GM06990 (cell line): ENCODE results near the gene FN1.

Source experiments
- DNase-seq: peaks from one replicate; pipeline ENCODE4 v3.0.0-alpha.2; 2011; ENCODE audit not compliant: insufficient read length; ENCODE audit errors: extremely low read depth
- H3K27me3 ChIP-seq: replicated peaks from 2 replicates; pipeline ENCODE4 v1.6.0; 2011; ENCODE audit warnings: low read length; ENCODE audit not compliant: control insufficient read depth, insufficient read depth
- H3K36me3 ChIP-seq: 2 replicates; pipeline ENCODE4 v1.5.1; 2011; ENCODE audit warnings: low read length; ENCODE audit not compliant: control insufficient read depth, insufficient read depth
- H3K4me3 ChIP-seq: replicated peaks from 2 replicates; pipeline ENCODE4 v1.5.1; 2011; ENCODE audit warnings: low read depth, mild to moderate bottlenecking, control low read depth, low read length
- TF ChIP-seq, protein P1 (sequence below): IDR thresholded peaks from 2 replicates; pipeline ENCODE4 v1.5.1; 2011; ENCODE audit warnings: low read length, control low read depth, mild to moderate bottlenecking, inconsistent platforms; ENCODE audit not compliant: insufficient read depth, poor library complexity, severe bottlenecking

Gene FN1

DNA sequence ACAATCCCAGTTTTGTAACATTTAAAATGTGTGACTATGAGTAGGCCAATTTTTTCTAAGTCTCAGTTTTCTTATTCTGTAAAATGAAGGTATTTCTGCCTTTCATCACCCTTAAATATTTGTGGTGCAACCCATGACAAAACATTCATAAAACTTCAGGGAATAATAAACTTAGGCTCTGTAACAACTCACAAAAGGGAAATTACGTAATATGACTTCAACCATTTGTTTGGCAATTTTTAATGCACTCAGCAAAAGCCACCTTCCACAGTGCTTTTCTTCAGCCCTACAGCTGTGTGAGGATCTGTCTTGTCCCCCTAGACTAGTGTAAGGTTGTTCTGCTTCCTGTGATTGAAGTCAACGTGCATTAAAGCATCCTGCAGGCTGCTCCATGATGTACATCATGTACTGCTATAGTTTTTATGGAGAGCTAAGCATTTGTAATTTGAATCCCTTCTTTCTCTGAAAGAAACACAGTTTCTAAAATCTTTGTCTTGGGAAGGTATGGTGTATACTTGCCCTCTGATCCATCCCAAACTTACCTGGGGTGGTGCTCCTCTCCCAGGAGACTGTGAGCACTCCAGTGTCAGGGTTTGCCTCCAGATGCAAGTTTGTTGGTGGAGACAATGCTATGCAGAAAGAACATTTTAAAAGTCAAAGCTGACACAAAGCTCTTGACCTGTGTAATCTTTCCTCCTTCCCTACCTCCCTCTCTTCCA, 39.1 kb downstream of the FN1 start:
- Histone ChIP-seq H3K4me3 (no peak overlapping the region), H3K27me3 (no peaks in the 10 kb centered on the region), H3K36me3 (no peaks in the 10 kb centered on the region)
- TF ChIP-seq, protein P1, sequence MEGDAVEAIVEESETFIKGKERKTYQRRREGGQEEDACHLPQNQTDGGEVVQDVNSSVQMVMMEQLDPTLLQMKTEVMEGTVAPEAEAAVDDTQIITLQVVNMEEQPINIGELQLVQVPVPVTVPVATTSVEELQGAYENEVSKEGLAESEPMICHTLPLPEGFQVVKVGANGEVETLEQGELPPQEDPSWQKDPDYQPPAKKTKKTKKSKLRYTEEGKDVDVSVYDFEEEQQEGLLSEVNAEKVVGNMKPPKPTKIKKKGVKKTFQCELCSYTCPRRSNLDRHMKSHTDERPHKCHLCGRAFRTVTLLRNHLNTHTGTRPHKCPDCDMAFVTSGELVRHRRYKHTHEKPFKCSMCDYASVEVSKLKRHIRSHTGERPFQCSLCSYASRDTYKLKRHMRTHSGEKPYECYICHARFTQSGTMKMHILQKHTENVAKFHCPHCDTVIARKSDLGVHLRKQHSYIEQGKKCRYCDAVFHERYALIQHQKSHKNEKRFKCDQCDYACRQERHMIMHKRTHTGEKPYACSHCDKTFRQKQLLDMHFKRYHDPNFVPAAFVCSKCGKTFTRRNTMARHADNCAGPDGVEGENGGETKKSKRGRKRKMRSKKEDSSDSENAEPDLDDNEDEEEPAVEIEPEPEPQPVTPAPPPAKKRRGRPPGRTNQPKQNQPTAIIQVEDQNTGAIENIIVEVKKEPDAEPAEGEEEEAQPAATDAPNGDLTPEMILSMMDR = no peak
- no peak for DNase-seq

DNA sequence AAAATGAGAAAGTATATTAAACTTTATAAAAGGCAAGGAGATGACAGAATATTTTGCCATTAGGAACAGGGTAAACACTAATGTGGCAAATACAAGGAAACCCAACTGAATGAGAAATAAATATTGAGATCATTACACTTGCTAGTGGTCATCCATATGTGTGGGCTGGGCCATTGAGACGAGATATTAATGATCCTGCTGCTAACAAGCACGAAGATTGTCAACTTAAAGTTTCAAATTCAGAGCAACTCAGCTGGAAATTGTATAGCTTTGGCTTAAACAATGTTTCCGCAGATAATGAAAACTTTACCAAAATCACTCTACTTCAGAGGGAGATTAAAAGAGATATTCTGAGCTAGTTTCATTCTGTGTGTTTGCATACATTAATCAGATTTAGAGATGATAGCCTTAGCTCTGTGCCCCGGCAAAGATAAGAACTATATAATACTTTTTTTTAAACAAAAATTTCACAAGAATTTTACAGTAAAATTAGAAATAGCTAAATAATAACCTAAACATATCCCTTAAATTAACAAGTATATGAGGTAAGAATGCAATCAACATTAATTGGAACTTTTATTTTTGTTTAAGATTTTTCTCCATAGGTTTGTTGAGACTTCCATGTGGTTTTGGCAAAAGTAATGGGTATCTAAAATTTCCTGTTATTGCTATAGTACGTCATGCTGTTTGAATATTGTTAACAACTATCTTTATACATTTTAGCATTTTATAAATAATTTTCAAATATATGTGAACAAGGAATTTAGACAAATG, 40.0 kb downstream of the FN1 start:
- no peak overlapping the region for H3K4me3 ChIP-seq
- no peaks in the 10 kb centered on the region for H3K27me3 ChIP-seq
- TF ChIP-seq, protein P1 = no peak
- H3K36me3 ChIP-seq = no peaks in the 10 kb centered on the region
- no peak for DNase-seq

DNA sequence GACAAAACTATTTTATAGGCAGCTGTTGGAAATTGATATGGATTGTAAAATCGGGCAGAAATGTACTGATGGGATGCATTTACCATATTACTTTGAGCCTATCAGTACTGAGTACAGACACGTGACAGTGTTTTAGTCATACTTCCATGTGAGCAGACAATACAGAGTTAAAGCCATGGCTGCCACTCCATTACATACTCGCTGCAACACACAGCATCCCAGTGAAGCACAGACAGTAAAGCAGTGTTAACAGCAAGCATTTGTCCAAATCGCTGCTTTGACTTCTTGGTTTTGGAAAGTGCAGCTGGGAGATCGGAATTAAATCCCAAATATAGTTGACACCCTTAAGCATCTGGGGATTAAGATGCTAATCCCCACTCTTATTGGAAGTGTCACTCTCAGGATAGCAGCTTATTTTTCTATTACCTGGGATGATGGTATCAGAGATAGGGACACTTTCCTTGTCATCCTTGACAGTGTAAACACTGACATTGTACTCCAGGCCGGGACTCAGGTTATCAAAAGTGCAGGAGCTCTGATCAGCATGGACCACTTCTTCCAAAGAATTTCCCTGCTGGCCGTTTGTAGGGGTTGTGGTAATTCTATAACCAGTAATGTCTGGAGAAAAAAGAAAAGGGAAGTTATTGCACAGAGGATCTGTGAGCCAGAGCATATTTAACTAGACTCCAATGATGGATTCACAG, 41.6 kb downstream of the FN1 start:
- no peak overlapping the region for H3K4me3 ChIP-seq
- H3K36me3 ChIP-seq = no peaks in the 10 kb centered on the region
- no peak for DNase-seq
- no peaks in the 10 kb centered on the region for H3K27me3 ChIP-seq
- TF ChIP-seq, protein P1 = no peak

DNA sequence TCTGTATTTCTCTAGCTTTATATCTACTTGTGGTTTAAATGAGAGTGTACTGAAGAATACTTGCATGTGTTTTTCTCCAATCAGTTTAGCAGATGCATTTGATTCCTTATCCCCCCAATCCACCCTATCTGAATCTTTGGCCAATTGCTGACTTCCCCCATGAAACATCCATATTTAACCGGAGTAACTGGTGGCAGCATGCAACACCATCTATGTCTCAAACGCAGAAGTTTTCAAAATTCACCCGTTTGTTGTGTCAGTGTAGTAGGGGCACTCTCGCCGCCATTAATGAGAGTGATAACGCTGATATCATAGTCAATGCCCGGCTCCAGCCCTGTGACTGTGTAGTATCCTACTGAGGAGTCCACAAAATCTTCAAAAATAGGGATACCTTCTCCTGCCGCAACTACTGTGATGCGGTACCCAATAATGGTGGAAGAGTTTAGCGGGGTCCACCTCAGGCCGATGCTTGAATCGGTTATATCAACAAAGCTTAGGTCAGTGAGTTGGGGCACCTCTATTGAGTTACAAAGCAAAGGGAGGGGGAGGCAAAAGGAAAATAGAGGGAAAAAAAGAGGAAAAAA, 43.1 kb downstream of the FN1 start:
- Histone ChIP-seq H3K27me3 (no peaks in the 10 kb centered on the region), H3K4me3 (no peak overlapping the region), H3K36me3 (no peaks in the 10 kb centered on the region)
- DNase-seq = no peak
- TF ChIP-seq, protein P1 = no peak

DNA sequence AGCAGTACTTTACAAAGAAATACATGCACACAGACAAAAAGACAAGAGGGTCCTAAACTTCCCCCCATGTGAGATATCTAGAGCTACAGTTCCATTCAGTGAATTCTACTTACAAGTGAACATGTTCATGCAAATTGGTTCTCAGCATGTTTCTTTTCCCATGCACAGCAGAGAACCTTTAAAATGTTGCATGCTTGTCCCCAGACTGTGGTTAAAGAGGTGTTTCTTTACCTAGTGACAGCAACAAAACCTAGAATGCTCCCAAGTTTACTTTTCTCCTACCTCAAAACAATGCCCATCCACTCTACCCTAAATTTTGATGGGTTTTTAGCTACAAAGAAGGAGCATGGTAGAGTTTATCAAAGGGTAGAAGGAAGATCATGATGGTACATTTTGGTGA, 43.7 kb downstream of the FN1 start:
- no peaks in the 10 kb centered on the region for H3K36me3 ChIP-seq
- TF ChIP-seq, protein P1 = no peak
- no peak for DNase-seq
- H3K4me3 ChIP-seq = no peak overlapping the region
- H3K27me3 ChIP-seq = no peaks in the 10 kb centered on the region
